Measurements from ENCODE around the gene MACC1. TPM values are rescaled to one million over a fixed set of nuclear protein-coding genes. Genes with fewer than 3 reads are reported as not detected.

MACC1 gene
- total RNA-seq, 4 donors from 2014 or later = 15.4 to 18.5 (median 15.8) TPM

DNA sequence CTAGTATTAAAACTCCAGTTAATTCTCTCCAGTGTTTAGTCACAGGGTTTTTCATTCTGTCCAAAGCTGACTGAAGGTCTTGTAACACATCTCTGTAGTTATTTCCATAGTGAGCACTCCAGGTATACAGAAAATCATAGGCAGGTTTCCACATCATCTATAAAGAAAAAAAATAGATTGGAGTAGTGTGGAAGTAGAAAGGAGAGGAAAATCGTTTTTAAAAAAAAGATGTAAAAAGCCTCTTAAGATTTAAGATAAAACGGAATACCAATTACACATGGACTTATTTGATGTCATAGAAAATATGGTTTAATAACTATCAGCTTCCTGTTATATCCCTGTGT is 76.2 kb downstream of the MACC1 start:
- TF ChIP-seq, protein P1, sequence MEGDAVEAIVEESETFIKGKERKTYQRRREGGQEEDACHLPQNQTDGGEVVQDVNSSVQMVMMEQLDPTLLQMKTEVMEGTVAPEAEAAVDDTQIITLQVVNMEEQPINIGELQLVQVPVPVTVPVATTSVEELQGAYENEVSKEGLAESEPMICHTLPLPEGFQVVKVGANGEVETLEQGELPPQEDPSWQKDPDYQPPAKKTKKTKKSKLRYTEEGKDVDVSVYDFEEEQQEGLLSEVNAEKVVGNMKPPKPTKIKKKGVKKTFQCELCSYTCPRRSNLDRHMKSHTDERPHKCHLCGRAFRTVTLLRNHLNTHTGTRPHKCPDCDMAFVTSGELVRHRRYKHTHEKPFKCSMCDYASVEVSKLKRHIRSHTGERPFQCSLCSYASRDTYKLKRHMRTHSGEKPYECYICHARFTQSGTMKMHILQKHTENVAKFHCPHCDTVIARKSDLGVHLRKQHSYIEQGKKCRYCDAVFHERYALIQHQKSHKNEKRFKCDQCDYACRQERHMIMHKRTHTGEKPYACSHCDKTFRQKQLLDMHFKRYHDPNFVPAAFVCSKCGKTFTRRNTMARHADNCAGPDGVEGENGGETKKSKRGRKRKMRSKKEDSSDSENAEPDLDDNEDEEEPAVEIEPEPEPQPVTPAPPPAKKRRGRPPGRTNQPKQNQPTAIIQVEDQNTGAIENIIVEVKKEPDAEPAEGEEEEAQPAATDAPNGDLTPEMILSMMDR (IDR thresholded peaks at IDR 0.05) = no peak
- no peak for TF ChIP-seq POLR2A (IDR thresholded peaks at IDR 0.05)
- WGBS, 2 donors = 72 to 73% methylated on average over 2 of the region's 2 CpGs
- no peak for DNase-seq (ENCODE audit: low spot score in 2 of 2)
- intact Hi-C loops (cut with DNase I; ENCODE audit: low total_unique reads) = no loop called here
- H3K4me3 ChIP-seq (ENCODE audit: low read depth, poor library complexity, severe bottlenecking) = no peak overlapping the region

GRCh38 chr7:20140291-20141001 is 76.7 kb downstream of the MACC1 start:
- no peak for DNase-seq (ENCODE audit: low spot score in 2 of 2)
- no peak overlapping the region for H3K4me3 ChIP-seq (ENCODE audit: low read depth, poor library complexity, severe bottlenecking)
- 65 to 68% methylated on average over 4 of the region's 4 CpGs for WGBS, 2 donors
- TF ChIP-seq, protein P1 (IDR thresholded peaks at IDR 0.05) = no peak
- no peak for TF ChIP-seq POLR2A (IDR thresholded peaks at IDR 0.05)
- intact Hi-C loops (cut with DNase I; ENCODE audit: low total_unique reads) = no loop called here

DNA sequence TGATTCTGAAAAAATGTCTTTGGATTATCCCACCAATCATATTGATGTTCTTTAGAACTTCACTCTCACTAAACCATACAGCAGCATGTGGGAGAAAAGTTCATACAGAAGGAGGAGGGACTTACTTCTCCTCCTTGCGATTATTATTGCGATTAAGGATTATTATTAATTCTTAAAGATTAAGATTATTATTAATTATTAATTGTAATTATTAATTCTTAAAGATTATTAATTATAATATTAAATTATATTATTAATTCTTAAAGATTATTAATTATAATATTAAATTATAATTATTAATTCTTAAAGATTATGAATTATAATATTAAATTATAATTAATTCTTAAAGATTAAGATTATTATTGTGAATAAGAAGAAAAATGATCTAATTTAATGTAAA is 80.5 kb downstream of the MACC1 start:
- no peak for TF ChIP-seq POLR2A (IDR thresholded peaks at IDR 0.05)
- TF ChIP-seq, protein P1 (IDR thresholded peaks at IDR 0.05) = no peak
- intact Hi-C loops (cut with DNase I; ENCODE audit: low total_unique reads) = no loop called here
- no peak for DNase-seq (ENCODE audit: low spot score in 2 of 2)
- 94 to 100% methylated on average over 2 of the region's 2 CpGs for WGBS, 2 donors
- no peak overlapping the region for H3K4me3 ChIP-seq (ENCODE audit: low read depth, poor library complexity, severe bottlenecking)

DNA sequence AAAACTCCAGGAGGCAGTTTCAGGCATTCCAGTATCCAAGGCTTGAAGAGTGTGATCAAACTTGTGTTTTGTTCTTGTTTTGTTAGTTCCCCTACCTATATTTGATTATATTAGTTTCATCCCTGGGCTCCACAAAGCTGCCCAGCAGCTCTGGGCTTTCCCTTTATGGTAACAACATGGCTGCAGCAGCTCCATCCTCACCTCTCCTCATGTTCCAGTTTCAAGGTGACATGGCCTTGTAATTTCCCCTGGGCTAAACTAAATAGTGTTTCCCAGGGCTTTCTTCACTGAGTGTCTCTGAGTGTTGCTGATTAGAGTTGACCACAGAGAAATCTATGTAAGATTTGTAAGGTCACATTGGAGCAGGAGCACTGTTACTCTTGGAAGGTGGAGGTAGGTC is 83.4 kb downstream of the MACC1 start:
- no peak for TF ChIP-seq POLR2A (IDR thresholded peaks at IDR 0.05)
- TF ChIP-seq, protein P1 (IDR thresholded peaks at IDR 0.05) = no peak
- DNase-seq (ENCODE audit: low spot score in 2 of 2) = no peak
- no peak overlapping the region for H3K4me3 ChIP-seq (ENCODE audit: low read depth, poor library complexity, severe bottlenecking)
- intact Hi-C loops (cut with DNase I; ENCODE audit: low total_unique reads) = no loop called here

DNA sequence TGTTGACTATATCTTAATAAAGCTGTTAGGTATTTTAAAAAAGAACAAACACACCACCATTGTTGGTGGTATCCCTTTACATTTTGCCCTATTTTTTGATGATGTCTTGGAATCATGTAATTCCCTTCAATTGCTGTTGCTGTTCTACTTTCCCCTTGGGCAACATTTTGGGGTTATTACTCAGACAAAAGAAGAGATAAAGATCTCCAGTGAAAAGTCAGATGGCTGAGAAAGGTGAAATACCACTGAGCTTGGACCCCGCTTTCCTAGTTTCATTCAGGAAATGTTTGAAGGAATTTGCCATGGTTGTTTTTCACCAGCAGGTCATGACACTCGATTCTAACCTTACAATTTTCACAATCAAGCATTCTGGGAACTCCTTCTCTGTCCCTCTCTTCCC is 84.6 kb downstream of the MACC1 start:
- 72% methylated on average over 2 of the region's 2 CpGs for WGBS, 2 donors

More for the DNA sequence above, 84.6 kb downstream of the MACC1 start:
- no peak for DNase-seq (ENCODE audit: low spot score in 2 of 2)
- intact Hi-C loops (cut with DNase I; ENCODE audit: low total_unique reads) = no loop called here
- no peak for TF ChIP-seq POLR2A (IDR thresholded peaks at IDR 0.05)
- TF ChIP-seq, protein P1 (IDR thresholded peaks at IDR 0.05) = no peak
- no peak overlapping the region for H3K4me3 ChIP-seq (ENCODE audit: low read depth, poor library complexity, severe bottlenecking)
